ENCODE results near the gene ATP13A4. TPM values are rescaled to one million over a fixed set of nuclear protein-coding genes. Genes with fewer than 3 reads are reported as not detected.

ATP13A4 gene
- total and polyA plus RNA-seq, 4 donors = 0.23 to 2.7 (median 0.50) TPM

DNA sequence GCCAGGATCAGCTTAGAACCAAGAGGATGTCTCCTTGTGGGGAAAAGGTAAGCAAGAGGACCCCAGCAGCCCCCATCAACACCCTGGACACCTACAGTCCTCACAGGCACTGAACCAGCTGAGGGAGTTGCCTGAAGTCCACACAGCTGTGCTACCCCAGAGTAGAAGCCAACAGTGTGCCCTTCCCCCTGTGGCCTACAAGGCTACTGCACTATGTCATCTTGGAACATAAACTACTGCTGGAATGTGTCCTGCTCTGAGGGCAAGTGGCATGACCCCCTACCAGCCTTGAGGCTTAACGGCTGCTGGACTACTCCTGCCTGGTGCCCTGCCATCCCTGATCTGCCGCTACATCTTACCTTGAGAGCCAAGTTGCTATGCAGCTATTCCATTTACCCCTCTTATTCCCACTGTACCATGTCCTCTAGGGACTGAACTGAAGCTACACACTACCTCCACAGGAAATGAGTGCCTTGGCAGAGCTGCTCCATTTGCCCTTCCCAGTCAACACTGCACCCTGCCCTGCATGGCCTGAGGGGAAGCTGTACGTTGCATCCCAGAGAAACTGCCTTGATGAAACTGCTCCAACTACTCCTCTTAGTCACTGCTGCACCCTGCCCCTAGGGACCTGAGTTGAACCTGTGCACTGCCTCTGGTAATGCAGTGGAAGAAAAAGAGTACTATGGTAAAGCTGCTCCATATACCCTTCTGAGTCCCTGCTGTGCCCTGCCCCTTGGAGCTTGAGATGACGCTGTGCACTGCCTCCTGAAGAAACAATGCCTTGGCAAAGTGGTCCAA lies 135.9 kb downstream of the ATP13A4 start:
- H3K36me3 ChIP-seq (ENCODE audit: control insufficient read depth in 4 of 4, insufficient read depth in 3 of 4, low read depth in 1 of 4, low read length in 3 of 4) = no peaks in the 10 kb centered on the region
- H3K9ac ChIP-seq (ENCODE audit: low read depth in 1 of 2, low read length in 2 of 2) = no peak overlapping the region
- H3K27me3 ChIP-seq (ENCODE audit: control insufficient read depth in 4 of 4, insufficient read depth in 4 of 4, low read length in 3 of 4) = no peaks in the 10 kb centered on the region
- 87% methylated on average over 4 of the region's 4 CpGs for WGBS
- DNase-seq (ENCODE audit: low spot score) = no peak
- TF ChIP-seq FOXA1 (IDR thresholded peaks at IDR 0.05) (no peak), TAF1 (conservative IDR thresholded peaks at IDR 0.05) (no peak), RXRA (IDR thresholded peaks at IDR 0.05) (no peak)
- TF ChIP-seq, protein P1, sequence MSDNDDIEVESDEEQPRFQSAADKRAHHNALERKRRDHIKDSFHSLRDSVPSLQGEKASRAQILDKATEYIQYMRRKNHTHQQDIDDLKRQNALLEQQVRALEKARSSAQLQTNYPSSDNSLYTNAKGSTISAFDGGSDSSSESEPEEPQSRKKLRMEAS (IDR thresholded peaks at IDR 0.05) = no peak
- H3K27ac ChIP-seq (ENCODE audit: low read depth in 1 of 2, low read length in 2 of 2) = no peak overlapping the region
- H3K9me3 ChIP-seq (ENCODE audit: control insufficient read depth in 4 of 4, low read length in 3 of 4) = peaks cover 2 to 16% (median 12%) of the 10 kb centered on the region in 4 donors
- no peaks in the 10 kb centered on the region for H3K4me1 ChIP-seq (ENCODE audit: control insufficient read depth in 4 of 4, insufficient read depth in 4 of 4, low read length in 3 of 4)
- H3K4me3 ChIP-seq (ENCODE audit: low read depth in 1 of 3, low read length in 3 of 3) = no peak overlapping the region

DNA sequence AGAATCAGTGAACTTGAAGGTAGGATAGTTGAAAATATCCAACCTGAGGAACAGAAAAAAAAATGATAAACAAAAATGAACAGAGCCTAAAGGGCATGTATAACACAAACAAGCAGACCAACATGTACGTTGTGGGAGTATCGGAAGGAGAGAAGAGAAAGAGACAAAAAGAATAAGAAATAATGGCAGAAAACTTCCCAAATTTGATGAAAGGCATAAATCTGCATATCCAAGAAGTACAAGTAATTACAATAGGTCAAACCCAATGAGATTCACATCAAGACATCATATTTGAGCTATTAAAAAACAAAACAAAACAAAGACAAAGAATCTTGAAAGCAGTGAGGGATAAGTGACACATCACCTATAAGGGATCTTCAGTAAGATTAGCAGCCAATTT lies 138.1 kb downstream of the ATP13A4 start:
- no peak overlapping the region for H3K4me3 ChIP-seq (ENCODE audit: low read depth in 1 of 3, low read length in 3 of 3)
- no peak overlapping the region for H3K9ac ChIP-seq (ENCODE audit: low read depth in 1 of 2, low read length in 2 of 2)
- WGBS = 92% methylated on average over 2 of the region's 2 CpGs
- TF ChIP-seq YY1 (IDR thresholded peaks at IDR 0.05) = no peak
- TF ChIP-seq, protein P1 (IDR thresholded peaks at IDR 0.05) = no peak
- TF ChIP-seq RXRA (IDR thresholded peaks at IDR 0.05) = no peak
- TF ChIP-seq JUND (IDR thresholded peaks at IDR 0.05) = no peak
- no peak for TF ChIP-seq SP1 (IDR thresholded peaks at IDR 0.05)
- TF ChIP-seq FOXA1 (IDR thresholded peaks at IDR 0.05) = no peak
- TF ChIP-seq NR2F2 (IDR thresholded peaks at IDR 0.05) = no peak
- TF ChIP-seq RAD21 (IDR thresholded peaks at IDR 0.05) = no peak
- TF ChIP-seq, protein P2, sequence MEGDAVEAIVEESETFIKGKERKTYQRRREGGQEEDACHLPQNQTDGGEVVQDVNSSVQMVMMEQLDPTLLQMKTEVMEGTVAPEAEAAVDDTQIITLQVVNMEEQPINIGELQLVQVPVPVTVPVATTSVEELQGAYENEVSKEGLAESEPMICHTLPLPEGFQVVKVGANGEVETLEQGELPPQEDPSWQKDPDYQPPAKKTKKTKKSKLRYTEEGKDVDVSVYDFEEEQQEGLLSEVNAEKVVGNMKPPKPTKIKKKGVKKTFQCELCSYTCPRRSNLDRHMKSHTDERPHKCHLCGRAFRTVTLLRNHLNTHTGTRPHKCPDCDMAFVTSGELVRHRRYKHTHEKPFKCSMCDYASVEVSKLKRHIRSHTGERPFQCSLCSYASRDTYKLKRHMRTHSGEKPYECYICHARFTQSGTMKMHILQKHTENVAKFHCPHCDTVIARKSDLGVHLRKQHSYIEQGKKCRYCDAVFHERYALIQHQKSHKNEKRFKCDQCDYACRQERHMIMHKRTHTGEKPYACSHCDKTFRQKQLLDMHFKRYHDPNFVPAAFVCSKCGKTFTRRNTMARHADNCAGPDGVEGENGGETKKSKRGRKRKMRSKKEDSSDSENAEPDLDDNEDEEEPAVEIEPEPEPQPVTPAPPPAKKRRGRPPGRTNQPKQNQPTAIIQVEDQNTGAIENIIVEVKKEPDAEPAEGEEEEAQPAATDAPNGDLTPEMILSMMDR (IDR thresholded peaks at IDR 0.05; ENCODE audit: low read depth, low read length, missing input control) = no peak
- TF ChIP-seq, protein P3, sequence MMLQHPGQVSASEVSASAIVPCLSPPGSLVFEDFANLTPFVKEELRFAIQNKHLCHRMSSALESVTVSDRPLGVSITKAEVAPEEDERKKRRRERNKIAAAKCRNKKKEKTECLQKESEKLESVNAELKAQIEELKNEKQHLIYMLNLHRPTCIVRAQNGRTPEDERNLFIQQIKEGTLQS (IDR thresholded peaks at IDR 0.05) = no peak
- TF ChIP-seq GABPA (IDR thresholded peaks at IDR 0.05 in 1 of 2, conservative IDR thresholded peaks at IDR 0.05 in 1 of 2) = no peak
- no peak for TF ChIP-seq EGR1 (IDR thresholded peaks at IDR 0.05; ENCODE audit: low read depth in 2 of 2)
- TF ChIP-seq, protein P4, sequence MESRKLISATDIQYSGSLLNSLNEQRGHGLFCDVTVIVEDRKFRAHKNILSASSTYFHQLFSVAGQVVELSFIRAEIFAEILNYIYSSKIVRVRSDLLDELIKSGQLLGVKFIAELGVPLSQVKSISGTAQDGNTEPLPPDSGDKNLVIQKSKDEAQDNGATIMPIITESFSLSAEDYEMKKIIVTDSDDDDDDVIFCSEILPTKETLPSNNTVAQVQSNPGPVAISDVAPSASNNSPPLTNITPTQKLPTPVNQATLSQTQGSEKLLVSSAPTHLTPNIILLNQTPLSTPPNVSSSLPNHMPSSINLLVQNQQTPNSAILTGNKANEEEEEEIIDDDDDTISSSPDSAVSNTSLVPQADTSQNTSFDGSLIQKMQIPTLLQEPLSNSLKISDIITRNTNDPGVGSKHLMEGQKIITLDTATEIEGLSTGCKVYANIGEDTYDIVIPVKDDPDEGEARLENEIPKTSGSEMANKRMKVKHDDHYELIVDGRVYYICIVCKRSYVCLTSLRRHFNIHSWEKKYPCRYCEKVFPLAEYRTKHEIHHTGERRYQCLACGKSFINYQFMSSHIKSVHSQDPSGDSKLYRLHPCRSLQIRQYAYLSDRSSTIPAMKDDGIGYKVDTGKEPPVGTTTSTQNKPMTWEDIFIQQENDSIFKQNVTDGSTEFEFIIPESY (IDR thresholded peaks at IDR 0.05) = no peak
- no peak for TF ChIP-seq FOXA2 (IDR thresholded peaks at IDR 0.05)
- H3K9me3 ChIP-seq (ENCODE audit: control insufficient read depth in 4 of 4, low read length in 3 of 4) = peaks cover 2 to 18% (median 12%) of the 10 kb centered on the region in 4 donors
- DNase-seq (ENCODE audit: low spot score) = no peak
- H3K27me3 ChIP-seq (ENCODE audit: control insufficient read depth in 4 of 4, insufficient read depth in 4 of 4, low read length in 3 of 4) = no peaks in the 10 kb centered on the region
- no peak overlapping the region for H3K27ac ChIP-seq (ENCODE audit: low read depth in 1 of 2, low read length in 2 of 2)
- no peaks in the 10 kb centered on the region for H3K36me3 ChIP-seq (ENCODE audit: control insufficient read depth in 4 of 4, insufficient read depth in 3 of 4, low read depth in 1 of 4, low read length in 3 of 4)
- no peaks in the 10 kb centered on the region for H3K4me1 ChIP-seq (ENCODE audit: control insufficient read depth in 4 of 4, insufficient read depth in 4 of 4, low read length in 3 of 4)
